ENCODE measurements around the gene RNF113B.
A peak's percentile ranks its signal among the peaks of the same experiment; 100 is the strongest.

Gene RNF113B

GRCh38 chr13:98157188-98157587, 19.9 kb downstream of the RNF113B start:
- DNase-seq = no peak
- 84% methylated on average over 7 of the region's 7 CpGs for WGBS
- no peak overlapping the region for H2AK5ac ChIP-seq (ENCODE audit: low read length, severe bottlenecking)

DNA sequence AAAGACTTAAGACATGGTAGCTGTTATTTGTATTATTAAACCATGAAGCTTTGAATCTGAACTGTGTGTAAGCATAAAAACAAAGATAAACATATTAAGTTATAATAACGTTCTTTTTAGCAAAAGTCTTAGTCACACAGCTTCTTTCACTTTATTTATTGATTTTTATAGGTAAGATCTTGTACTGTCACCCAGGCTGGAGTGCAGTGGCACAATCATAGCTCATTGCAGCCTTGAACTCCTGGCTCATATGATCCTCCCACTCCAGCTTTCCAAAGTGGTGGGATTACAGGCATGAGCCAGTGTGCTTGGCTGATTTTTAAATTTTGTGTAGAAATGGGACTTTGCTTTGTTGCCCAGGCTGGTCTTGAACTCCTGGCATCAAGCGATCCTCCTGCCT, 20.8 kb downstream of the RNF113B start:
- Histone ChIP-seq H4K91ac (ENCODE audit: low read length) (no peak overlapping the region), H3K18ac (ENCODE audit: low read depth in 1 of 2, low read length in 2 of 2) (no peak overlapping the region), H2BK12ac (ENCODE audit: low read length in 2 of 2) (no peak overlapping the region), H3K14ac (ENCODE audit: low read length in 2 of 2) (no peak overlapping the region), H3K27me3 (ENCODE audit: control insufficient read depth in 1 of 2, insufficient read depth in 1 of 2, low read length in 2 of 2) (no peaks in the 10 kb centered on the region), H3K9me3 (ENCODE audit: control insufficient read depth, low read length) (no peaks in the 10 kb centered on the region), H3K9ac (ENCODE audit: low read length) (no peak overlapping the region), H3K4me1 (ENCODE audit: control insufficient read depth, insufficient read depth, low read depth, low read length) (peaks cover 4% of the 10 kb centered on the region), H3K36me3 (ENCODE audit: control insufficient read depth in 1 of 2, insufficient read depth in 2 of 2, low read depth in 1 of 2, low read length in 2 of 2) (peaks cover 0 to 14% of the 10 kb centered on the region in 2 experiments), H2BK15ac (ENCODE audit: low read depth, poor library complexity, severe bottlenecking) (no peak overlapping the region), H3K4me3 (ENCODE audit: insufficient read depth in 1 of 2, low read depth in 1 of 2, low read length in 2 of 2) (no peak overlapping the region), H3K4ac (ENCODE audit: low read depth in 1 of 2, low read length in 2 of 2) (no peak overlapping the region), H3K27ac (ENCODE audit: low read length, poor library complexity, severe bottlenecking) (no peak overlapping the region), H2BK120ac (ENCODE audit: low read depth, low read length) (no peak overlapping the region), H3K23ac (ENCODE audit: low read length in 2 of 2) (no peak overlapping the region), H2BK5ac (ENCODE audit: low read depth, low read length, poor library complexity, severe bottlenecking) (no peak overlapping the region), H3K4me2 (ENCODE audit: low read length, poor library complexity, severe bottlenecking) (no peak overlapping the region), H4K8ac (ENCODE audit: low read length) (no peak overlapping the region), H2AFZ (ENCODE audit: low read depth, low read length) (no peak overlapping the region), H2AK5ac (ENCODE audit: low read length, severe bottlenecking) (no peak overlapping the region), H3K79me1 (replicated peaks; ENCODE audit: low read length, poor library complexity, severe bottlenecking) (peaks cover 15% of the 10 kb centered on the region)
- WGBS = 100% methylated on average over 1 of the region's 2 CpGs
- no peak for DNase-seq

More at GRCh38 chr13:98157188-98157587, 19.9 kb downstream of the RNF113B start:
- H3K9me3 ChIP-seq (ENCODE audit: control insufficient read depth, low read length) = no peaks in the 10 kb centered on the region
- no peak overlapping the region for H4K91ac ChIP-seq (ENCODE audit: low read length)
- no peak overlapping the region for H2BK120ac ChIP-seq (ENCODE audit: low read depth, low read length)
- H3K18ac ChIP-seq (ENCODE audit: low read depth in 1 of 2, low read length in 2 of 2) = peak overlapping the region in 1 of 2 experiments; percentile 70
- H2BK15ac ChIP-seq (ENCODE audit: low read depth, poor library complexity, severe bottlenecking) = no peak overlapping the region
- no peak overlapping the region for H3K4me3 ChIP-seq (ENCODE audit: insufficient read depth in 1 of 2, low read depth in 1 of 2, low read length in 2 of 2)
- no peak overlapping the region for H2BK5ac ChIP-seq (ENCODE audit: low read depth, low read length, poor library complexity, severe bottlenecking)
- no peak overlapping the region for H3K27ac ChIP-seq (ENCODE audit: low read length, poor library complexity, severe bottlenecking)
- H3K9ac ChIP-seq (ENCODE audit: low read length) = no peak overlapping the region
- peaks cover 0 to 14% of the 10 kb centered on the region in 2 experiments for H3K36me3 ChIP-seq (ENCODE audit: control insufficient read depth in 1 of 2, insufficient read depth in 2 of 2, low read depth in 1 of 2, low read length in 2 of 2)
- H3K14ac ChIP-seq (ENCODE audit: low read length in 2 of 2) = no peak overlapping the region
- H3K4me2 ChIP-seq (ENCODE audit: low read length, poor library complexity, severe bottlenecking) = no peak overlapping the region
- H3K23ac ChIP-seq (ENCODE audit: low read length in 2 of 2) = no peak overlapping the region
- H3K79me1 ChIP-seq (replicated peaks; ENCODE audit: low read length, poor library complexity, severe bottlenecking) = peaks cover 17% of the 10 kb centered on the region
- H4K8ac ChIP-seq (ENCODE audit: low read length) = no peak overlapping the region
- H3K27me3 ChIP-seq (ENCODE audit: control insufficient read depth in 1 of 2, insufficient read depth in 1 of 2, low read length in 2 of 2) = no peaks in the 10 kb centered on the region
- H3K4ac ChIP-seq (ENCODE audit: low read depth in 1 of 2, low read length in 2 of 2) = no peak overlapping the region
- no peak overlapping the region for H2AFZ ChIP-seq (ENCODE audit: low read depth, low read length)
- H2BK12ac ChIP-seq (ENCODE audit: low read length in 2 of 2) = no peak overlapping the region
- H3K4me1 ChIP-seq (ENCODE audit: control insufficient read depth, insufficient read depth, low read depth, low read length) = peaks cover 4% of the 10 kb centered on the region

- no peak overlapping the region for H2AK5ac ChIP-seq (ENCODE audit: low read length, severe bottlenecking)
- H3K4me3 ChIP-seq (ENCODE audit: insufficient read depth in 1 of 2, low read depth in 1 of 2, low read length in 2 of 2) = no peak overlapping the region
- no peak overlapping the region for H3K18ac ChIP-seq (ENCODE audit: low read depth in 1 of 2, low read length in 2 of 2)
- DNase-seq = peak; percentile 76
- H3K9me3 ChIP-seq (ENCODE audit: control insufficient read depth, low read length) = no peaks in the 10 kb centered on the region
- H2BK15ac ChIP-seq (ENCODE audit: low read depth, poor library complexity, severe bottlenecking) = no peak overlapping the region
- no peaks in the 10 kb centered on the region for H3K27me3 ChIP-seq (ENCODE audit: control insufficient read depth in 1 of 2, insufficient read depth in 1 of 2, low read length in 2 of 2)
- peaks cover 4% of the 10 kb centered on the region for H3K4me1 ChIP-seq (ENCODE audit: control insufficient read depth, insufficient read depth, low read depth, low read length)
- H3K27ac ChIP-seq (ENCODE audit: low read length, poor library complexity, severe bottlenecking) = no peak overlapping the region
- no peak overlapping the region for H2BK5ac ChIP-seq (ENCODE audit: low read depth, low read length, poor library complexity, severe bottlenecking)
- H3K14ac ChIP-seq (ENCODE audit: low read length in 2 of 2) = no peak overlapping the region
- peaks cover 15% of the 10 kb centered on the region for H3K79me1 ChIP-seq (replicated peaks; ENCODE audit: low read length, poor library complexity, severe bottlenecking)
- no peak overlapping the region for H4K8ac ChIP-seq (ENCODE audit: low read length)
- H3K23ac ChIP-seq (ENCODE audit: low read length in 2 of 2) = no peak overlapping the region
- no peak overlapping the region for H2AFZ ChIP-seq (ENCODE audit: low read depth, low read length)
- no peak overlapping the region for H3K4ac ChIP-seq (ENCODE audit: low read depth in 1 of 2, low read length in 2 of 2)
- no peak overlapping the region for H2BK120ac ChIP-seq (ENCODE audit: low read depth, low read length)
- no peak overlapping the region for H4K91ac ChIP-seq (ENCODE audit: low read length)
- no peak overlapping the region for H2BK12ac ChIP-seq (ENCODE audit: low read length in 2 of 2)
- H3K4me2 ChIP-seq (ENCODE audit: low read length, poor library complexity, severe bottlenecking) = no peak overlapping the region
- 100% methylated on average over 2 of the region's 5 CpGs for WGBS
- no peak overlapping the region for H3K9ac ChIP-seq (ENCODE audit: low read length)
- H3K36me3 ChIP-seq (ENCODE audit: control insufficient read depth in 1 of 2, insufficient read depth in 2 of 2, low read depth in 1 of 2, low read length in 2 of 2) = peaks cover 0 to 14% of the 10 kb centered on the region in 2 experiments
Measured at GRCh38 chr13:98155475-98156109, 21.5 kb downstream of the RNF113B start.

- Histone ChIP-seq H3K23ac (ENCODE audit: low read length in 2 of 2) (no peak overlapping the region), H3K9ac (ENCODE audit: low read length) (no peak overlapping the region), H3K9me3 (ENCODE audit: control insufficient read depth, low read length) (no peaks in the 10 kb centered on the region), H2AFZ (ENCODE audit: low read depth, low read length) (no peak overlapping the region), H3K79me1 (replicated peaks; ENCODE audit: low read length, poor library complexity, severe bottlenecking) (peaks cover 5% of the 10 kb centered on the region), H2BK12ac (ENCODE audit: low read length in 2 of 2) (no peak overlapping the region), H2AK5ac (ENCODE audit: low read length, severe bottlenecking) (no peak overlapping the region), H3K4me2 (ENCODE audit: low read length, poor library complexity, severe bottlenecking) (no peak overlapping the region), H2BK5ac (ENCODE audit: low read depth, low read length, poor library complexity, severe bottlenecking) (no peak overlapping the region), H3K36me3 (ENCODE audit: control insufficient read depth in 1 of 2, insufficient read depth in 2 of 2, low read depth in 1 of 2, low read length in 2 of 2) (peaks cover 0 to 10% of the 10 kb centered on the region in 2 experiments), H3K18ac (ENCODE audit: low read depth in 1 of 2, low read length in 2 of 2) (no peak overlapping the region), H3K27ac (ENCODE audit: low read length, poor library complexity, severe bottlenecking) (no peak overlapping the region), H3K27me3 (ENCODE audit: control insufficient read depth in 1 of 2, insufficient read depth in 1 of 2, low read length in 2 of 2) (no peaks in the 10 kb centered on the region), H4K91ac (ENCODE audit: low read length) (no peak overlapping the region), H3K4me1 (ENCODE audit: control insufficient read depth, insufficient read depth, low read depth, low read length) (peaks cover 7% of the 10 kb centered on the region), H3K4me3 (ENCODE audit: insufficient read depth in 1 of 2, low read depth in 1 of 2, low read length in 2 of 2) (no peak overlapping the region), H3K14ac (ENCODE audit: low read length in 2 of 2) (no peak overlapping the region), H3K4ac (ENCODE audit: low read depth in 1 of 2, low read length in 2 of 2) (no peak overlapping the region), H2BK120ac (ENCODE audit: low read depth, low read length) (no peak overlapping the region), H4K8ac (ENCODE audit: low read length) (no peak overlapping the region), H2BK15ac (ENCODE audit: low read depth, poor library complexity, severe bottlenecking) (no peak overlapping the region)
- 70% methylated on average over 4 of the region's 8 CpGs for WGBS
- no peak for DNase-seq
Measured at GRCh38 chr13:98150832-98151479, 26.1 kb downstream of the RNF113B start.
